Testis (tissue), 3 donors: ENCODE results near the gene ALDH4A1. TPM values are rescaled to one million over a fixed set of nuclear protein-coding genes. Genes with fewer than 3 reads are reported as not detected.
"Not testable (repeated sequence)": the region's sequence is repeated elsewhere in the genome, so short reads cannot be mapped to it uniquely, and the experiment has no call there.

Experiments
- DNase-seq: peaks from one replicate; pipeline ENCODE4 v3.0.0-alpha.2; 2019
- H3K27ac ChIP-seq, 2 donors: fragments of 200-600 bp; sonication (generic); one replicate each; pipeline ENCODE4 v1.5.1; 2019
- H3K27me3 ChIP-seq: fragments of 200-600 bp; sonication (generic); one replicate; pipeline ENCODE4 v1.5.1; 2019
- H3K36me3 ChIP-seq: fragments of 200-600 bp; sonication (generic); one replicate; pipeline ENCODE4 v1.5.1; 2017; ENCODE audit warnings: low read depth; ENCODE audit errors: missing control alignments
- H3K4me1 ChIP-seq: fragments of 200-600 bp; sonication (generic); one replicate; pipeline ENCODE4 v1.5.1; 2019
- H3K4me3 ChIP-seq, 2 donors: fragments of 200-600 bp; sonication (generic); one replicate each; pipeline ENCODE4 v1.5.1; 2017 to 2019
- H3K9me3 ChIP-seq: fragments of 200-600 bp; sonication (generic); one replicate; pipeline ENCODE4 v1.5.1; 2017
- POLR2A ChIP-seq: fragments of 450-650 bp; IDR thresholded peaks from one replicate; pipeline ENCODE4 v1.6.1; 2017; ENCODE audit warnings: antibody characterized with exemption, mild to moderate bottlenecking, moderate library complexity
- WGBS, 2 donors: methylation state at CpG; one replicate each; pipeline ENCODE4 v1.1.5; 2018; 5-methylcytosine and 5-hydroxymethylcytosine counted together
- intact Hi-C: fragments of 100-400 bp; cut with DNase I; formaldehyde crosslinking; loops from one replicate; pipeline ENCODE4 v1.15.1; 2023; ENCODE audit warnings: low total_unique reads
- polyA plus RNA-seq: library from polyadenylated mRNA; stranded (reverse); fragments of 350-450 nt; fragmentation: Illumina TruSeq; extraction: RNeasy Lipid Tissue Mini Kit (QIAGEN cat#74804); gene quantifications from one replicate; pipeline ENCODE4 v1.2.3, GENCODE V29; 2014; ENCODE audit warnings: low read depth, low replicate concordance; ENCODE audit not compliant: insufficient read depth
- total RNA-seq, 2 donors: library from RNA; depleted of rRNA; stranded (reverse); fragments of >200 nt; gene quantifications; one replicate each; pipeline ENCODE4 v1.2.3, GENCODE V29; 2016
- TF ChIP-seq, protein P1 (sequence below), 3 experiments: fragments of 450-650 bp in 2 of 3; fragments of 200-600 bp in 1 of 3; sonication (generic) in 1 of 3; IDR thresholded peaks; one replicate each; pipeline ENCODE4 v1.5.1; 2016 to 2019; ENCODE audit warnings: antibody characterized with exemption in 3 of 3, mild to moderate bottlenecking in 2 of 3, moderate library complexity in 1 of 3

Gene ALDH4A1
- total and polyA plus RNA-seq, 3 donors from 2014 or later: 8.2 to 10.6 (median 9.6) TPM

DNA sequence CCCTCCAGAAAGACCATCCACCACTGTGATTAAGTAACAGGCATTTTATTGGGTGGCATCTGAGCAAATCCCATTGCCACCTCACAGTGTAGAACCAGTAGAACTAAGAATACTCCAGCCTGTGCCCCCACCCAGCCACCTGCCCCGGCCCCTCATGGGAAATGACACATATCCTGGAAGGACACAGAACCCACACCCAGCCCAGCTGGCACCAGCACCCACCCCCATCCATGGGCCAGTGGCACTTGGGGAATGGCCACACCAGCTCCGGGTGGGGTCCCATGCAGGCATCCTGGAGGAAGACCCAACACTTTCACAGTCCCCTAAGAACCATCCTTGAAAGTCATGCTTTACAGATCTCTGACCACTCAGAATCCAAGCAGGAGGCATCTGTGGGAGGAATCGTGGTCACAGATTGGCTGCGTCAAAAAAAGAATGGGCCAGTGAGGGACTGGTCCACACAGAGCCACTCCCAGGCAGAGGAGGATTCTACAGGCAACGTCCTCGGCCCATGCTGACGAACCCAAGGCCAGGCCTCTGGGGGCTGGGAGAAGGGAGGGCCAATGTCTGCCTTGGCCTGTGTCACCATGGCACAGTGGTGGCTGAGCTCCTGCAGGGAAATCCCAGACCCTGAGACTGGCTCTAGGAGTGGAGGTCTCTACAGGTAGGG lies 30.8 kb downstream of the ALDH4A1 start:
- Histone ChIP-seq H3K4me3 (no peak overlapping the region), H3K9me3 (no peaks in the 10 kb centered on the region), H3K36me3 (no peaks in the 10 kb centered on the region), H3K27me3 (no peaks in the 10 kb centered on the region), H3K27ac (no peak overlapping the region), H3K4me1 (no peaks in the 10 kb centered on the region)
- intact Hi-C loops: no loop called here
- DNase-seq: no peak
- TF ChIP-seq POLR2A: no peak
- TF ChIP-seq, protein P1, sequence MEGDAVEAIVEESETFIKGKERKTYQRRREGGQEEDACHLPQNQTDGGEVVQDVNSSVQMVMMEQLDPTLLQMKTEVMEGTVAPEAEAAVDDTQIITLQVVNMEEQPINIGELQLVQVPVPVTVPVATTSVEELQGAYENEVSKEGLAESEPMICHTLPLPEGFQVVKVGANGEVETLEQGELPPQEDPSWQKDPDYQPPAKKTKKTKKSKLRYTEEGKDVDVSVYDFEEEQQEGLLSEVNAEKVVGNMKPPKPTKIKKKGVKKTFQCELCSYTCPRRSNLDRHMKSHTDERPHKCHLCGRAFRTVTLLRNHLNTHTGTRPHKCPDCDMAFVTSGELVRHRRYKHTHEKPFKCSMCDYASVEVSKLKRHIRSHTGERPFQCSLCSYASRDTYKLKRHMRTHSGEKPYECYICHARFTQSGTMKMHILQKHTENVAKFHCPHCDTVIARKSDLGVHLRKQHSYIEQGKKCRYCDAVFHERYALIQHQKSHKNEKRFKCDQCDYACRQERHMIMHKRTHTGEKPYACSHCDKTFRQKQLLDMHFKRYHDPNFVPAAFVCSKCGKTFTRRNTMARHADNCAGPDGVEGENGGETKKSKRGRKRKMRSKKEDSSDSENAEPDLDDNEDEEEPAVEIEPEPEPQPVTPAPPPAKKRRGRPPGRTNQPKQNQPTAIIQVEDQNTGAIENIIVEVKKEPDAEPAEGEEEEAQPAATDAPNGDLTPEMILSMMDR (IDR thresholded peaks at IDR 0.05): no peak
- WGBS, 2 donors: 68 to 74% methylated on average over 7 of the region's 7 CpGs

DNA sequence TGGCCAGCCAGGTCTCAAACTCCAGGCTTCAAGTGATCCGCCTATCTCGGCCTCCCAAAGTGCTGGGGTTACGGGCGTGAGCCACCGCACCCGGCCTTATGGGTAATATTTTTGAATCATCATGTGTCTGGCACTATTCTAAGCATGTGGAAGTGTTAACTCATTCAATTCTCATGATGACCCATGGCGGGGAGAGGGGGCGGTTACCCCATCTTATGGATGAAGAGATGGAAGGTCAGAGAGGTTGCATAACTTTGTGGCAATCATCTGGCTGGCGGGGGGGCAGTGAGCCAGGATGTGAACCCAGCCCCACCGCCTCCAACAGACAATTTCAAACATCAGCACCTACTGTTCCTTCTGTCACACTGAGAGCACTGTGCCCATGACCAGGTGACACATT lies 31.4 kb downstream of the ALDH4A1 start:
- no peaks in the 10 kb centered on the region for H3K36me3 ChIP-seq

DNA sequence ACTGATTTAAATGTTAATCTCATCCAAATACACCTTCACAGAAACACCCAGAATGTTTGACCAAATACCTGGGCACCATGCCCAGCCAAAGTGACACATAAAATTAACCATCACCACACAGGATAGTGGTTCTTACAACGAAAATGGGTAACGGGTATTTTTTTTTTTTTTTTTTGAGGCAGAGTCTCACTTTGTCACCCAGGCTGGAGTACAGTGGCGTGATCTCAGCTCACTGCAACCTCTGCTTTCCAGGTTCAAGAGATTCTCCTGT lies 31.8 kb downstream of the ALDH4A1 start:
- H3K4me1 ChIP-seq, H3K9me3 ChIP-seq, DNase-seq, H3K36me3 ChIP-seq, intact Hi-C loops, H3K27ac ChIP-seq, H3K4me3 ChIP-seq, H3K27me3 ChIP-seq: not testable (repeated sequence)
- WGBS, 2 donors: 90 to 91% methylated on average over 3 of the region's 3 CpGs

More for the DNA sequence above, 31.4 kb downstream of the ALDH4A1 start:
- H3K27me3 ChIP-seq: no peaks in the 10 kb centered on the region
- intact Hi-C loops: no loop called here
- no peak for TF ChIP-seq POLR2A
- TF ChIP-seq, protein P1 (IDR thresholded peaks at IDR 0.05): no peak
- no peaks in the 10 kb centered on the region for H3K4me1 ChIP-seq
- no peak overlapping the region for H3K27ac ChIP-seq
- H3K9me3 ChIP-seq: no peaks in the 10 kb centered on the region
- no peak overlapping the region for H3K4me3 ChIP-seq
- DNase-seq: no peak
- WGBS, 2 donors: 84 to 95% methylated on average over 10 of the region's 10 CpGs

DNA sequence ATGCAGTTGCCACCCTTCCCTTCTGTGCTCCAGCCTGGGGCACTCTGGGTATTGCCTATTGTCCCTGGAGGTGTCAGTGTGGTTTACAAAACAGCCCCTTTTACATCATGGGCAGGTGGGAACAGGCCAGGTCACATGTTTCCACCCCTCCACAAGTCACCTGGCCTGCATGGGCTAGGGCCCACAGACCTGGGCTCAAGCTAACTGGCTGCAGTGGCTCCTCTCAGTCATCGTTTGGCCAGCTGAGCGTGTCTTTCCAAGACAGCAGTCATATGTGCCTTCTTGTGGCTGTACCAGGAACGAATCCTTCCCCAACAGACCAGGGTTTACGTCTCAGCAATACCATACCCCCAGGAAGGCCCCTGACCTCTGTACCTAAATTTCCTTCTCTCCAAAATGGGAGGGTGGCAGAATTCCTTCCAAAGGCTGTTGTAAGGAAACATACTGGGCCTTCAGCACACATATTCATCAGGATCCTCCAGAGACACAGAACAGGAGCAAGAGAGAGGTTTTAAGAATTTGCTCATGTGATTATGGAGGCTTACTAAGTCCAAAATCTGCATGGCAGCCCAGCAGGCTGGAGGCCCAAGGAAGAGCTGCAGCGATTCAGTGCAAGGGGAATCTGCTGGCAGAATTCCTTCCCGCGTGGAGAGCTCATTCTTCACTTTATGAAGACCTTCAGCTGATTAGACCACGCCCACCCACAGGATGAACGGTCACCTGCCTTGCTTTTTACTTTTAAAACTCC lies 32.3 kb downstream of the ALDH4A1 start:
- H3K27ac ChIP-seq: no peak overlapping the region
- no peaks in the 10 kb centered on the region for H3K36me3 ChIP-seq
- DNase-seq: no peak
- intact Hi-C loops: no loop called here
- no peaks in the 10 kb centered on the region for H3K9me3 ChIP-seq
- 78 to 85% methylated on average over 9 of the region's 9 CpGs for WGBS, 2 donors
- H3K27me3 ChIP-seq: no peaks in the 10 kb centered on the region
- H3K4me1 ChIP-seq: no peaks in the 10 kb centered on the region
- TF ChIP-seq, protein P1 (IDR thresholded peaks at IDR 0.05): no peak
- TF ChIP-seq POLR2A: no peak
- H3K4me3 ChIP-seq: no peak overlapping the region

DNA sequence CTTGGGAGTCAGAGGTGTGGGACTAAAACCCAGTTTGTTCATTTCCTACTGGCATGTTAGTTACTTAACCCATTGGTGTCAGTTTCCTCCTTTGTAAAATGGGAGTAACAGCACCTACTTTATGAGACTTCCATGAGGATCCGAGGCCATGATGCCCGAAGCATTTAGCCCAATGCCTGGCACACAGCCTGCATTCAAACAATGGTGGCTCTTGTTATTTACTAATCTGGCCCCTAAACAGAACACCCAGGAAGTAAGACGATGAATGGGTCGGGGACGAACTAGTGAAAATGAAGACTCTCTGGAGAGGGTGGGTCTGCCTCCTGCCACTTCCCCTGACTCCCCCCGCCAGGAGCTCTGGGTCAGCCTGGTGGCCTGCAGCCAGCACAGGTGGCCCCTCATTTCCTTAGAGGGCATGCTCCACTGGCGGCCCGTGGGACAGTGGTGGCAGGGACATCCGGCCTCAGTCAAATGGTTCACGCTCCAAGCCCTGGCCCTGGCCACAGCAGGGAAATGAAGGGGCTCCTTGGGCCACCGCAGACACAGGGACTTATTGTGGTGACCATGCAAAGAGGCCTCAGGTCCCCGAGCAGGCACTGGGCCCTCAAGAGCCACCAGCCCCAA lies 33.4 kb downstream of the ALDH4A1 start:
- DNase-seq: no peak
- no peak overlapping the region for H3K4me3 ChIP-seq
- intact Hi-C loops: no loop called here
- no peaks in the 10 kb centered on the region for H3K4me1 ChIP-seq
- no peaks in the 10 kb centered on the region for H3K36me3 ChIP-seq
- 78 to 86% methylated on average over 12 of the region's 12 CpGs for WGBS, 2 donors
- H3K9me3 ChIP-seq: no peaks in the 10 kb centered on the region
- no peak for TF ChIP-seq POLR2A
- TF ChIP-seq, protein P1 (IDR thresholded peaks at IDR 0.05): no peak
- no peaks in the 10 kb centered on the region for H3K27me3 ChIP-seq
- H3K27ac ChIP-seq: no peak overlapping the region
